Ascending aorta (tissue), 2 donors: Measurements from ENCODE around the gene RAB9A. TPM values are rescaled to one million over a fixed set of nuclear protein-coding genes. Genes with fewer than 3 reads are reported as not detected.

ENCODE experiments used
- DNase-seq, 2 donors: peaks; one replicate each; pipeline ENCODE4 v3.0.0-alpha.2; 2019; ENCODE audit warnings: low spot score in 2 of 2
- H3K27ac ChIP-seq, 2 donors: fragments of 200-600 bp; sonication (generic); one replicate each; pipeline ENCODE4 v1.5.1; 2016 to 2017; ENCODE audit warnings: mild to moderate bottlenecking in 1 of 2
- H3K27me3 ChIP-seq: fragments of 200-600 bp; sonication (generic); one replicate; pipeline ENCODE4 v1.5.1; 2017
- H3K36me3 ChIP-seq, 2 donors: fragments of 200-600 bp; sonication (generic); one replicate each; pipeline ENCODE4 v1.5.1; 2016
- H3K4me1 ChIP-seq, 2 donors: fragments of 200-600 bp; sonication (generic); one replicate each; pipeline ENCODE4 v1.5.1; 2016 to 2017; ENCODE audit warnings: mild to moderate bottlenecking in 1 of 2
- H3K4me3 ChIP-seq, 2 donors: fragments of 200-600 bp; sonication (generic); one replicate each; pipeline ENCODE4 v1.5.1; 2016 to 2017; ENCODE audit warnings: mild to moderate bottlenecking in 1 of 2
- H3K9me3 ChIP-seq, 2 donors: fragments of 200-600 bp; sonication (generic); one replicate each; pipeline ENCODE4 v1.5.1; 2016
- intact Hi-C: fragments of 100-400 bp; cut with DNase I; formaldehyde crosslinking; loops from one replicate; pipeline ENCODE4 v1.15.1; 2023
- total RNA-seq: library from RNA; depleted of rRNA; stranded (reverse); fragments of >200 nt; gene quantifications from one replicate; pipeline ENCODE4 v1.1.0, GENCODE V29; 2016
- TF ChIP-seq, protein P1 (sequence below), 3 experiments: fragments of 200-600 bp in 2 of 3; fragments of 450-650 bp in 1 of 3; sonication (generic) in 2 of 3; IDR thresholded peaks; one replicate each; pipeline ENCODE4 v1.5.1; 2016 to 2019; ENCODE audit warnings: antibody characterized with exemption in 3 of 3, mild to moderate bottlenecking in 1 of 3, moderate library complexity in 1 of 3

Gene RAB9A
- total RNA-seq, 1 donor from 2014 or later, result 1.5 TPM

DNA sequence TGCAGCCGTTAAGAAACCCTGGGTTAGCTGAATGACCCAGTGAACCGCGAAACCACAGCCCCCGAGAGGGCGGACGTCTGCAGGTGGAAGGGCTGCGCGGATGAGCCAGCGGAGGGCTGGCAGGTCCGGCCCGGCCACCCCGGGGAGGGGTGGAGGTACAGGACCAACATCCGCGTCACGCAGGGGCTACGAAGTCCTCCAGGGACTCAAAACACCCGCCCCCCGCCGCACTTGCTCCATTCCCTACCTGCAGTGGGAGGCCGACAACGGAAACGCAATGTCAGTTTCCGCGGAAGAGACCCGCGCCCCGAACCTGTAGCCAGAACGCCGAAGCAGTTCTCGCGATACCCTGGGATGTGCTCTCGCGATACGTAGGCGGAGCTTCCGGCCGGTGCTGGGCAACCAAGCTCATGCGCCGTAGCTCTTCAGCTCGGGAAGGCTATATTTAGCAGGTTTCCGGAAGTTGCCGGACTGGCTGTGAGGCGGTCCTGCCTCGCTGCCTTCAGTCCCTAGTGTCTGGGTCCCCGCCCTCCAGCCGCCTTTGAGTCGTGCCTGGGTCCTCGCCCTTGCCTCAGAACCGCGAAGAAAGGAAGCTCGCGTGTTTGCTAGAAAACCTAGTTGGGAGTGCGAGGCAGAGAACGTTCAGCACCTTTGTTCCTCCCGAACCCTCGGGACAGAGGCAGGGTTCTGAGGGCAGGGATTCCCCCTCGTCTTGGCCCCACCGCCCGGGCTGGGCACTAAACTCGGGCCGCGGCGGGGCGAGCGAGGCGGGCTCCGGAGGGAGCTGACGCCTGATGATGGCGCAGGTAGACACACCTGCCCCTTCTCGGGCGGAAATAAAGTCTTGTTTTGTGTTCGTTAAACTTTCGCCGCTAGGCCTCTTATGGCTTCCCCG is 45.6 kb downstream of the RAB9A start, which contains the start of the genes OFD1 and TRAPPC2:
OFD1 (plus strand) TSS at position 471 of the 895 bp plus-strand sequence; CDS start at position 795, 324 bp downstream.
TRAPPC2 (minus strand) TSS at position 343 of the 895 bp plus-strand sequence. CDS start 14,657 bp downstream, outside the sequence.
- Histone ChIP-seq H3K4me1 (peaks cover 0 to 6% of the 10 kb centered on the region in 2 donors), H3K9me3 (no peaks in the 10 kb centered on the region), H3K27me3 (no peaks in the 10 kb centered on the region), H3K4me3 (peak within 1 kb of the TSS; percentile 70 to 80), H3K27ac (peak within 1 kb of the TSS; percentile 82 to 84), H3K36me3 (peaks cover under 1 to 7% of the 10 kb centered on the region in 2 donors)
- TF ChIP-seq, protein P1, sequence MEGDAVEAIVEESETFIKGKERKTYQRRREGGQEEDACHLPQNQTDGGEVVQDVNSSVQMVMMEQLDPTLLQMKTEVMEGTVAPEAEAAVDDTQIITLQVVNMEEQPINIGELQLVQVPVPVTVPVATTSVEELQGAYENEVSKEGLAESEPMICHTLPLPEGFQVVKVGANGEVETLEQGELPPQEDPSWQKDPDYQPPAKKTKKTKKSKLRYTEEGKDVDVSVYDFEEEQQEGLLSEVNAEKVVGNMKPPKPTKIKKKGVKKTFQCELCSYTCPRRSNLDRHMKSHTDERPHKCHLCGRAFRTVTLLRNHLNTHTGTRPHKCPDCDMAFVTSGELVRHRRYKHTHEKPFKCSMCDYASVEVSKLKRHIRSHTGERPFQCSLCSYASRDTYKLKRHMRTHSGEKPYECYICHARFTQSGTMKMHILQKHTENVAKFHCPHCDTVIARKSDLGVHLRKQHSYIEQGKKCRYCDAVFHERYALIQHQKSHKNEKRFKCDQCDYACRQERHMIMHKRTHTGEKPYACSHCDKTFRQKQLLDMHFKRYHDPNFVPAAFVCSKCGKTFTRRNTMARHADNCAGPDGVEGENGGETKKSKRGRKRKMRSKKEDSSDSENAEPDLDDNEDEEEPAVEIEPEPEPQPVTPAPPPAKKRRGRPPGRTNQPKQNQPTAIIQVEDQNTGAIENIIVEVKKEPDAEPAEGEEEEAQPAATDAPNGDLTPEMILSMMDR (IDR thresholded peaks at IDR 0.05), result no peak
- intact Hi-C loops, result loop anchor here (1.0 to 5.0 kb wide), 3 partner anchors 46 to 762 kb away; partner anchors contain the start of genes RAB9A and TCEANC
- DNase-seq, result peak; percentile 82 to 98

DNA sequence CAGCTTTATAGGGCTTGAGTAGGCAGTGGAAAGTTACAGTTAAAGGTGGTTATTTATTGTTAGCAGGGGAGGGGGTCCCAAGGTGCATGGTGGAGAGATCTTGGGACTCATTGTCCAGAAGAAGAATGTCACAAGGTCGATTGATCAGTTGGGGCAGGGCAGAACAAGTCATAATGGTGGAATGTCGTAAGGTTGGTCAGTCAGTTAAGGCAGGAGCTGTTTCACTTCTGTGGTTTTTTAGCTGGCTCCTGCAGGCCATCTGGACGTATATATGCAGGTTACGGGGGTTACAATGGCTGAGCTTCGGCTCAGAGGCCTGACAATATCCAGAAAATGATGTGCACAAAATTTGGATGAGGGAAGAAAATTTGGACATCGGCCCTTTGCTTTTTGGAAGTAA is 52.8 kb downstream of the RAB9A start:
- Histone ChIP-seq H3K4me3 (no peak overlapping the region), H3K27me3 (no peaks in the 10 kb centered on the region), H3K27ac (no peak overlapping the region), H3K36me3 (peaks cover 8 to 35% of the 10 kb centered on the region in 2 donors), H3K4me1 (no peaks in the 10 kb centered on the region), H3K9me3 (no peaks in the 10 kb centered on the region)
- intact Hi-C loops, result no loop called here
- TF ChIP-seq, protein P1 (IDR thresholded peaks at IDR 0.05), result no peak
- DNase-seq, result no peak

- H3K36me3 ChIP-seq, result peaks cover 8 to 42% of the 10 kb centered on the region in 2 donors
- TF ChIP-seq, protein P1 (IDR thresholded peaks at IDR 0.05), result no peak
- no peak for DNase-seq
- H3K4me1 ChIP-seq, result no peaks in the 10 kb centered on the region
- H3K27me3 ChIP-seq, result no peaks in the 10 kb centered on the region
- no peak overlapping the region for H3K27ac ChIP-seq
- no peak overlapping the region for H3K4me3 ChIP-seq
- intact Hi-C loops, result no loop called here
- no peaks in the 10 kb centered on the region for H3K9me3 ChIP-seq
Observed at GRCh38 chrX:13742397-13743176, 53.7 kb downstream of the RAB9A start.

- no peak for DNase-seq
- intact Hi-C loops, result loop anchor here (5.0 kb wide), 1 partner anchor 241 kb away; no protein-coding TSS in a partner anchor
- no peak overlapping the region for H3K4me3 ChIP-seq
- no peaks in the 10 kb centered on the region for H3K27me3 ChIP-seq
- no peak overlapping the region for H3K27ac ChIP-seq
- no peaks in the 10 kb centered on the region for H3K9me3 ChIP-seq
- H3K4me1 ChIP-seq, result no peaks in the 10 kb centered on the region
- TF ChIP-seq, protein P1 (IDR thresholded peaks at IDR 0.05), result peak in 2 of 3 experiments; percentile 13 to 23
- H3K36me3 ChIP-seq, result peaks cover 13 to 50% of the 10 kb centered on the region in 2 donors
Observed at GRCh38 chrX:13747836-13748235, 58.9 kb downstream of the RAB9A start.

DNA sequence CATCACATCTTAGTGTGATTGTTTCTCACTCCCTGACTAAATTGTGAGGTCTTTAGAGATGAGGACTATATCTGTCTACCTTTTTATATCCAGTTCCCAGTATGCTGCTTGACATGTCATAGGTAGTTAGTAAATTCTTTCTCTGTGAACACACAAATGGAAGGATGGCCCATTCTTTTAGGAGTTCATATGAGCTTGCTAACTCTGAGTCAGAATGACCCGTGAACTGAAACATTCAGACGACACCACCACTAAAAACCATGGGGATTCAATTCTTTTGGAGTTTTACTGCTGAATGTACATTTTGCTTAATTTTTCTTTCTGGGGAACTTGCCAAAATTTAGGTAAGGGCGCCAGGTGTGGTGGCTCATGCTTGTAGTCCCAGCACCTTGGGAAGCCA is 59.6 kb downstream of the RAB9A start:
- DNase-seq, result no peak
- no peaks in the 10 kb centered on the region for H3K4me1 ChIP-seq
- H3K27ac ChIP-seq, result no peak overlapping the region
- H3K9me3 ChIP-seq, result no peaks in the 10 kb centered on the region
- H3K36me3 ChIP-seq, result peaks cover 15 to 53% of the 10 kb centered on the region in 2 donors
- intact Hi-C loops, result loop anchor here (5.0 kb wide), 1 partner anchor 241 kb away; no protein-coding TSS in a partner anchor
- no peak overlapping the region for H3K4me3 ChIP-seq
- no peaks in the 10 kb centered on the region for H3K27me3 ChIP-seq
- TF ChIP-seq, protein P1 (IDR thresholded peaks at IDR 0.05), result no peak
